ENCODE results near the gene KCNS3. TPM values are rescaled to one million over a fixed set of nuclear protein-coding genes. Genes with fewer than 3 reads are reported as not detected.
A peak's percentile ranks its signal among the peaks of the same experiment; 100 is the strongest.

KCNS3 gene
- total RNA-seq, 1 donor from 2014 or later: 12.1 TPM

DNA sequence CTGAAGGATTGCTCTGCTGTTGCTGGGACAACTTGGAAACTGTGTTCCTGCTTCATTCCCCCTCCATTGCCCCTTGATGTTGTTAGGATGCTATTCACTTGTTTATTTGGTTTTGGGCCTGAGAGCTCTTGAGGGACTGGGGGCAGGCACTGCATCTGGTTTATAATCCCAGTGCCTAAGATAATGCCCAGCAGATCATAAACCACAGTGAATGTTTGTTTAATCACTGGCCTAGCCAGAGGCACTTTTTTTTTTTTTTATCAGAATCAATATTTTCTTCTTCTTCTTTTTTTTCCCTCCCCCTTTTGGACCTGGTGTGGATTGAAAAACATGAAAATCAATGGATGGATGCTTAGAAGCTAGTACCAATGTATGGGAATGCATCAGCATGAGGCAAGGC is 38.1 kb downstream of the KCNS3 start:
- H3K27ac Mint-ChIP-seq (ENCODE audit: unreplicated experiment): no peak overlapping the region
- H3K4me1 Mint-ChIP-seq (ENCODE audit: unreplicated experiment): peaks cover 39% of the 10 kb centered on the region
- H3K27me3 Mint-ChIP-seq (ENCODE audit: unreplicated experiment): no peaks in the 10 kb centered on the region
- DNase-seq (ENCODE audit: low spot score): no peak
- H3K36me3 Mint-ChIP-seq (ENCODE audit: low read depth, unreplicated experiment): no peaks in the 10 kb centered on the region
- no peak overlapping the region for H3K4me3 Mint-ChIP-seq (ENCODE audit: unreplicated experiment)
- H3K9me3 Mint-ChIP-seq (ENCODE audit: unreplicated experiment): no peaks in the 10 kb centered on the region
- TF ChIP-seq CTCF (IDR thresholded peaks at IDR 0.05; ENCODE audit: unreplicated experiment): no peak

GRCh38 chr2:17918789-17919188 is 40.3 kb downstream of the KCNS3 start:
- peak overlapping the region; percentile 88 for H3K27ac Mint-ChIP-seq (ENCODE audit: unreplicated experiment)

DNA sequence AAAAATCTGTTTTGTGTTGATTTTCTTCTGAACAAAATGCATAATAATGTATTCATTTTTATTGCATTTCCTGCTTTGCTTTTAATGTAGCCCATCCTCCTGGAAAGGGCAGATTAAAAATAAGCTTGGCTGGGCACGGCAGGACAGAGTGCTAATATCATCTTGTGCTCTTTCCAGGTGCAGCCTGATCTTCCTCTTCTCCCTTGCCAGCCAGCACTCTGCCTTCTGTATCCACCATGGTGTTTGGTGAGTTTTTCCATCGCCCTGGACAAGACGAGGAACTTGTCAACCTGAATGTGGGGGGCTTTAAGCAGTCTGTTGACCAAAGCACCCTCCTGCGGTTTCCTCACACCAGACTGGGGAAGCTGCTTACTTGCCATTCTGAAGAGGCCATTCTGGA is 52.3 kb downstream of the KCNS3 start:
- peaks cover 4% of the 10 kb centered on the region for H3K27me3 Mint-ChIP-seq (ENCODE audit: unreplicated experiment)
- no peak overlapping the region for H3K27ac Mint-ChIP-seq (ENCODE audit: unreplicated experiment)
- peaks cover 31% of the 10 kb centered on the region for H3K4me1 Mint-ChIP-seq (ENCODE audit: unreplicated experiment)

More at GRCh38 chr2:17918789-17919188, 40.3 kb downstream of the KCNS3 start:
- peak; percentile 43 for DNase-seq (ENCODE audit: low spot score)
- no peak overlapping the region for H3K4me3 Mint-ChIP-seq (ENCODE audit: unreplicated experiment)
- H3K4me1 Mint-ChIP-seq (ENCODE audit: unreplicated experiment): peaks cover 32% of the 10 kb centered on the region
- H3K27me3 Mint-ChIP-seq (ENCODE audit: unreplicated experiment): no peaks in the 10 kb centered on the region
- no peak for TF ChIP-seq CTCF (IDR thresholded peaks at IDR 0.05; ENCODE audit: unreplicated experiment)
- no peaks in the 10 kb centered on the region for H3K9me3 Mint-ChIP-seq (ENCODE audit: unreplicated experiment)
- H3K36me3 Mint-ChIP-seq (ENCODE audit: low read depth, unreplicated experiment): no peaks in the 10 kb centered on the region

DNA sequence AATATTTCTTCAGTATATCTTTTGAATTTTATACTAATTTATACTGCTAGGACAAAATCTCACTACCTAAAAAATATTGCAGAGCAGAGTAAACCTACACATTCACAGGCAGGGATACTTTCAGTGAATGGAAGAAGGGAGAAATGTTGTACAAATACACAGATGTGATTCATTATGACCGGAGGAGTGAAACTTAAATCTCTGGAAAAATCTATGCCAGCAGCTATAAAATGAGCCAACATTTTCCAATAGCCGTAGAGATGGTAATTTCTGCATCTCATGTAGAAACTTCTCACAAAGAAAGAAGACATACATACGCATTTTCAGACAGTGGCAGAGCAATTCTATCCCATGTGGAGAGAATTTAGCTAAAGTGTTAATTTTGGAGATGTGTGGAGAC is 54.8 kb downstream of the KCNS3 start:
- Mint-ChIP-seq H3K9me3 (ENCODE audit: unreplicated experiment) (no peaks in the 10 kb centered on the region), H3K36me3 (ENCODE audit: low read depth, unreplicated experiment) (peaks cover 9% of the 10 kb centered on the region), H3K27me3 (ENCODE audit: unreplicated experiment) (peaks cover 4% of the 10 kb centered on the region), H3K27ac (ENCODE audit: unreplicated experiment) (no peak overlapping the region), H3K4me3 (ENCODE audit: unreplicated experiment) (no peak overlapping the region), H3K4me1 (ENCODE audit: unreplicated experiment) (peaks cover 39% of the 10 kb centered on the region)
- TF ChIP-seq CTCF (IDR thresholded peaks at IDR 0.05; ENCODE audit: unreplicated experiment): no peak
- no peak for DNase-seq (ENCODE audit: low spot score)

More for the DNA sequence above, 52.3 kb downstream of the KCNS3 start:
- peaks cover 14% of the 10 kb centered on the region for H3K36me3 Mint-ChIP-seq (ENCODE audit: low read depth, unreplicated experiment)
- no peaks in the 10 kb centered on the region for H3K9me3 Mint-ChIP-seq (ENCODE audit: unreplicated experiment)
- DNase-seq (ENCODE audit: low spot score): no peak
- TF ChIP-seq CTCF (IDR thresholded peaks at IDR 0.05; ENCODE audit: unreplicated experiment): no peak
- peak overlapping the region; percentile 40 for H3K4me3 Mint-ChIP-seq (ENCODE audit: unreplicated experiment)

GRCh38 chr2:17934721-17935120 is 56.3 kb downstream of the KCNS3 start:
- Mint-ChIP-seq H3K27me3 (ENCODE audit: unreplicated experiment) (peaks cover 2% of the 10 kb centered on the region), H3K36me3 (ENCODE audit: low read depth, unreplicated experiment) (peaks cover 9% of the 10 kb centered on the region), H3K4me1 (ENCODE audit: unreplicated experiment) (peaks cover 29% of the 10 kb centered on the region), H3K27ac (ENCODE audit: unreplicated experiment) (peak overlapping the region; percentile 91), H3K9me3 (ENCODE audit: unreplicated experiment) (no peaks in the 10 kb centered on the region), H3K4me3 (ENCODE audit: unreplicated experiment) (no peak overlapping the region)
- no peak for TF ChIP-seq CTCF (IDR thresholded peaks at IDR 0.05; ENCODE audit: unreplicated experiment)
- DNase-seq (ENCODE audit: low spot score): peak; percentile 7

Measured in endothelial cell (in vitro differentiated cells).